ENCODE results near the gene NRL. TPM values are rescaled to one million over a fixed set of nuclear protein-coding genes. Genes with fewer than 3 reads are reported as not detected.
"Not testable (repeated sequence)": the region's sequence is repeated elsewhere in the genome, so short reads cannot be mapped to it uniquely, and the experiment has no call there.

Gene NRL
- polyA plus RNA-seq, 2 donors = 0.86 to 1.4 TPM

GRCh38 chr14:24116128-24116814, 1.5 kb upstream of the NRL start:
- H3K4me3 ChIP-seq (ENCODE audit: low read depth in 1 of 2, low read length in 2 of 2) = peak overlapping the region in 1 of 2 donors; percentile 72
- H3K27ac ChIP-seq (ENCODE audit: low read depth in 2 of 2, low read length in 1 of 2) = no peak overlapping the region
- H3K4me1 ChIP-seq (ENCODE audit: control insufficient read depth in 2 of 2, insufficient read depth in 2 of 2, low read length in 1 of 2) = peaks cover 0 to 2% of the 10 kb centered on the region in 2 donors
- WGBS, 2 donors = 74 to 75% methylated on average over 6 of the region's 6 CpGs
- no peaks in the 10 kb centered on the region for H3K9me3 ChIP-seq (ENCODE audit: control insufficient read depth in 2 of 2, insufficient read depth in 1 of 2, low read depth in 1 of 2, low read length in 1 of 2)
- H3K36me3 ChIP-seq (ENCODE audit: control insufficient read depth in 2 of 2, insufficient read depth in 2 of 2, low read length in 1 of 2) = peaks cover 14 to 30% of the 10 kb centered on the region in 2 donors
- H3K27me3 ChIP-seq (ENCODE audit: control insufficient read depth in 1 of 2, insufficient read depth in 2 of 2, low read length in 2 of 2) = no peaks in the 10 kb centered on the region

- peak overlapping the region; percentile 66 to 72 for H3K4me3 ChIP-seq (ENCODE audit: low read depth in 1 of 2, low read length in 2 of 2)
- WGBS, 2 donors = 1 to 2% methylated on average over 14 of the region's 14 CpGs
- no peaks in the 10 kb centered on the region for H3K27me3 ChIP-seq (ENCODE audit: control insufficient read depth in 1 of 2, insufficient read depth in 2 of 2, low read length in 2 of 2)
- peaks cover 0 to 2% of the 10 kb centered on the region in 2 donors for H3K4me1 ChIP-seq (ENCODE audit: control insufficient read depth in 2 of 2, insufficient read depth in 2 of 2, low read length in 1 of 2)
- H3K9me3 ChIP-seq (ENCODE audit: control insufficient read depth in 2 of 2, insufficient read depth in 1 of 2, low read depth in 1 of 2, low read length in 1 of 2) = no peaks in the 10 kb centered on the region
- peak overlapping the region; percentile 68 to 100 for H3K27ac ChIP-seq (ENCODE audit: low read depth in 2 of 2, low read length in 1 of 2)
- H3K36me3 ChIP-seq (ENCODE audit: control insufficient read depth in 2 of 2, insufficient read depth in 2 of 2, low read length in 1 of 2) = peaks cover 12 to 23% of the 10 kb centered on the region in 2 donors
Observed at GRCh38 chr14:24115422-24116127, 826 bp upstream of the NRL start.

GRCh38 chr14:24113801-24114531, 783 bp downstream of the NRL start:
- H3K36me3 ChIP-seq (ENCODE audit: control insufficient read depth in 2 of 2, insufficient read depth in 2 of 2, low read length in 1 of 2) = peaks cover 12% of the 10 kb centered on the region in 2 donors

GRCh38 chr14:24113379-24113800, 1.4 kb downstream of the NRL start:
- no peaks in the 10 kb centered on the region for H3K27me3 ChIP-seq (ENCODE audit: control insufficient read depth in 1 of 2, insufficient read depth in 2 of 2, low read length in 2 of 2)
- 13 to 16% methylated on average over 15 of the region's 15 CpGs for WGBS, 2 donors
- peak overlapping the region; percentile 100 for H3K27ac ChIP-seq (ENCODE audit: low read depth in 2 of 2, low read length in 1 of 2)
- no peaks in the 10 kb centered on the region for H3K9me3 ChIP-seq (ENCODE audit: control insufficient read depth in 2 of 2, insufficient read depth in 1 of 2, low read depth in 1 of 2, low read length in 1 of 2)
- peaks cover 8 to 9% of the 10 kb centered on the region in 2 donors for H3K36me3 ChIP-seq (ENCODE audit: control insufficient read depth in 2 of 2, insufficient read depth in 2 of 2, low read length in 1 of 2)
- peaks cover 0 to 2% of the 10 kb centered on the region in 2 donors for H3K4me1 ChIP-seq (ENCODE audit: control insufficient read depth in 2 of 2, insufficient read depth in 2 of 2, low read length in 1 of 2)
- peak overlapping the region; percentile 71 to 72 for H3K4me3 ChIP-seq (ENCODE audit: low read depth in 1 of 2, low read length in 2 of 2)

More at GRCh38 chr14:24113801-24114531, 783 bp downstream of the NRL start:
- Histone ChIP-seq H3K27ac (ENCODE audit: low read depth in 2 of 2, low read length in 1 of 2) (peak overlapping the region; percentile 100), H3K9me3 (ENCODE audit: control insufficient read depth in 2 of 2, insufficient read depth in 1 of 2, low read depth in 1 of 2, low read length in 1 of 2) (no peaks in the 10 kb centered on the region), H3K4me1 (ENCODE audit: control insufficient read depth in 2 of 2, insufficient read depth in 2 of 2, low read length in 1 of 2) (peaks cover 0 to 2% of the 10 kb centered on the region in 2 donors), H3K4me3 (ENCODE audit: low read depth in 1 of 2, low read length in 2 of 2) (peak overlapping the region; percentile 71 to 72), H3K27me3 (ENCODE audit: control insufficient read depth in 1 of 2, insufficient read depth in 2 of 2, low read length in 2 of 2) (no peaks in the 10 kb centered on the region)
- 0% methylated on average over 42 of the region's 42 CpGs for WGBS, 2 donors

- Histone ChIP-seq H3K27ac (ENCODE audit: low read depth in 2 of 2, low read length in 1 of 2) (no peak overlapping the region), H3K36me3 (ENCODE audit: control insufficient read depth in 2 of 2, insufficient read depth in 2 of 2, low read length in 1 of 2) (no peaks in the 10 kb centered on the region), H3K9me3 (ENCODE audit: control insufficient read depth in 2 of 2, insufficient read depth in 1 of 2, low read depth in 1 of 2, low read length in 1 of 2) (no peaks in the 10 kb centered on the region), H3K4me1 (ENCODE audit: control insufficient read depth in 2 of 2, insufficient read depth in 2 of 2, low read length in 1 of 2) (no peaks in the 10 kb centered on the region), H3K27me3 (ENCODE audit: control insufficient read depth in 1 of 2, insufficient read depth in 2 of 2, low read length in 2 of 2) (no peaks in the 10 kb centered on the region), H3K4me3 (ENCODE audit: low read depth in 1 of 2, low read length in 2 of 2) (no peak overlapping the region)
- 60 to 83% methylated on average over 1 of the region's 1 CpG for WGBS, 2 donors
Observed at GRCh38 chr14:24110523-24110922, 4.2 kb downstream of the NRL start.

- Histone ChIP-seq H3K27ac (ENCODE audit: low read depth in 2 of 2, low read length in 1 of 2) (no peak overlapping the region), H3K4me3 (ENCODE audit: low read depth in 1 of 2, low read length in 2 of 2) (no peak overlapping the region), H3K9me3 (ENCODE audit: control insufficient read depth in 2 of 2, insufficient read depth in 1 of 2, low read depth in 1 of 2, low read length in 1 of 2) (no peaks in the 10 kb centered on the region), H3K27me3 (ENCODE audit: control insufficient read depth in 1 of 2, insufficient read depth in 2 of 2, low read length in 2 of 2) (no peaks in the 10 kb centered on the region), H3K4me1 (ENCODE audit: control insufficient read depth in 2 of 2, insufficient read depth in 2 of 2, low read length in 1 of 2) (no peaks in the 10 kb centered on the region), H3K36me3 (ENCODE audit: control insufficient read depth in 2 of 2, insufficient read depth in 2 of 2, low read length in 1 of 2) (no peaks in the 10 kb centered on the region)
- WGBS, 2 donors = 83 to 84% methylated on average over 9 of the region's 9 CpGs
Observed at GRCh38 chr14:24110060-24110459, 4.7 kb downstream of the NRL start.

- 42 to 46% methylated on average over 5 of the region's 5 CpGs for WGBS, 2 donors
- H3K4me3 ChIP-seq (ENCODE audit: low read depth in 1 of 2, low read length in 2 of 2) = no peak overlapping the region
- no peaks in the 10 kb centered on the region for H3K36me3 ChIP-seq (ENCODE audit: control insufficient read depth in 2 of 2, insufficient read depth in 2 of 2, low read length in 1 of 2)
- no peaks in the 10 kb centered on the region for H3K9me3 ChIP-seq (ENCODE audit: control insufficient read depth in 2 of 2, insufficient read depth in 1 of 2, low read depth in 1 of 2, low read length in 1 of 2)
- no peak overlapping the region for H3K27ac ChIP-seq (ENCODE audit: low read depth in 2 of 2, low read length in 1 of 2)
- H3K27me3 ChIP-seq (ENCODE audit: control insufficient read depth in 1 of 2, insufficient read depth in 2 of 2, low read length in 2 of 2) = no peaks in the 10 kb centered on the region
- H3K4me1 ChIP-seq (ENCODE audit: control insufficient read depth in 2 of 2, insufficient read depth in 2 of 2, low read length in 1 of 2) = no peaks in the 10 kb centered on the region
Observed at GRCh38 chr14:24108336-24108874, 6.3 kb downstream of the NRL start.

GRCh38 chr14:24106672-24107271, 8.0 kb downstream of the NRL start:
- H3K27ac ChIP-seq (ENCODE audit: low read depth in 2 of 2, low read length in 1 of 2) = no peak overlapping the region
- H3K4me1 ChIP-seq (ENCODE audit: control insufficient read depth in 2 of 2, insufficient read depth in 2 of 2, low read length in 1 of 2) = no peaks in the 10 kb centered on the region
- no peaks in the 10 kb centered on the region for H3K27me3 ChIP-seq (ENCODE audit: control insufficient read depth in 1 of 2, insufficient read depth in 2 of 2, low read length in 2 of 2)
- no peaks in the 10 kb centered on the region for H3K36me3 ChIP-seq (ENCODE audit: control insufficient read depth in 2 of 2, insufficient read depth in 2 of 2, low read length in 1 of 2)
- no peaks in the 10 kb centered on the region for H3K9me3 ChIP-seq (ENCODE audit: control insufficient read depth in 2 of 2, insufficient read depth in 1 of 2, low read depth in 1 of 2, low read length in 1 of 2)
- no peak overlapping the region for H3K4me3 ChIP-seq (ENCODE audit: low read depth in 1 of 2, low read length in 2 of 2)
- WGBS, 2 donors = 88 to 89% methylated on average over 4 of the region's 4 CpGs

- WGBS, 2 donors = 90 to 91% methylated on average over 8 of the region's 8 CpGs
- H3K9me3 ChIP-seq (ENCODE audit: control insufficient read depth in 2 of 2, insufficient read depth in 1 of 2, low read depth in 1 of 2, low read length in 1 of 2); H3K36me3 ChIP-seq (ENCODE audit: control insufficient read depth in 2 of 2, insufficient read depth in 2 of 2, low read length in 1 of 2); H3K27me3 ChIP-seq (ENCODE audit: control insufficient read depth in 1 of 2, insufficient read depth in 2 of 2, low read length in 2 of 2); H3K4me3 ChIP-seq (ENCODE audit: low read depth in 1 of 2, low read length in 2 of 2); H3K27ac ChIP-seq (ENCODE audit: low read depth in 2 of 2, low read length in 1 of 2); H3K4me1 ChIP-seq (ENCODE audit: control insufficient read depth in 2 of 2, insufficient read depth in 2 of 2, low read length in 1 of 2): not testable (repeated sequence)
Observed at GRCh38 chr14:24105609-24106239, 9.0 kb downstream of the NRL start.
